Nephron (organoid): ENCODE data around the gene AMN.

Experiments
- H3K27ac Mint-ChIP-seq, 3 experiments: 2 replicates each; pipeline ENCODE4 v1.8.0; 2020; ENCODE audit warnings: mixed read lengths in 3 of 3, mild to moderate bottlenecking in 2 of 3, moderate library complexity in 1 of 3
- H3K27me3 Mint-ChIP-seq: 2 replicates; pipeline ENCODE4 v1.8.0; 2021; ENCODE audit warnings: low read depth, mild to moderate bottlenecking, moderate library complexity, mixed read lengths
- H3K36me3 Mint-ChIP-seq: 2 replicates; pipeline ENCODE4 v1.8.0; 2020; ENCODE audit warnings: low read depth, mixed read lengths
- H3K4me1 Mint-ChIP-seq: 2 replicates; pipeline ENCODE4 v1.8.0; 2020; ENCODE audit warnings: mixed read lengths
- H3K4me3 Mint-ChIP-seq, 3 experiments: 2 replicates each; pipeline ENCODE4 v1.8.0; 2020; ENCODE audit warnings: mild to moderate bottlenecking in 3 of 3, mixed read lengths in 3 of 3, moderate library complexity in 2 of 3
- H3K9me3 Mint-ChIP-seq: 2 replicates; pipeline ENCODE4 v1.8.0; 2020; ENCODE audit warnings: mixed read lengths
- TF ChIP-seq, protein P1 (sequence below), 3 experiments: fragments of 200-600 bp; sonication (generic); IDR thresholded peaks; one replicate each; pipeline ENCODE4 v1.5.0; 2021; ENCODE audit warnings: antibody characterized with exemption in 3 of 3; ENCODE audit not compliant: unreplicated experiment in 3 of 3

The AMN gene

DNA sequence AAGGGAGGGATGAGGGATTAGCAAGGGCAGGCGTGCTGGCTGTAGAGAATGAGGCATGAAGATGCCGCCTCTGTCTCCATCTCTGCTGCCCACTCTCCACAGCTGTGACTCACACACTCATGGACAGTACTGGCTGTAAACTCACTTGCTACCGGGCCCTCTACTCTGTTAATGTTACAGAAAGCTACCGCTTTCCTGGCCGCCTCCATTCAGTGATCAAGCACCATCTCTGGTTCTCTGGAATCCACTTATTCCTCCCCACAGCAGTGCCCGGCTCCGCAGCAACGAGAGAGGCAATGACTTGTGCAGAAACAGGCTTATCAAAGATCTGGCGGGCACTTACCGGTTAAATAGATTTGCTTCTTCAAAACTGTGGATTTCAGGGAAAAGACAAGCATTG is 34.8 kb downstream of the AMN start:
- Mint-ChIP-seq H3K27ac (no peak overlapping the region), H3K27me3 (no peaks in the 10 kb centered on the region), H3K4me1 (no peaks in the 10 kb centered on the region), H3K9me3 (no peaks in the 10 kb centered on the region), H3K36me3 (peaks cover 66% of the 10 kb centered on the region), H3K4me3 (no peak overlapping the region)
- TF ChIP-seq, protein P1, sequence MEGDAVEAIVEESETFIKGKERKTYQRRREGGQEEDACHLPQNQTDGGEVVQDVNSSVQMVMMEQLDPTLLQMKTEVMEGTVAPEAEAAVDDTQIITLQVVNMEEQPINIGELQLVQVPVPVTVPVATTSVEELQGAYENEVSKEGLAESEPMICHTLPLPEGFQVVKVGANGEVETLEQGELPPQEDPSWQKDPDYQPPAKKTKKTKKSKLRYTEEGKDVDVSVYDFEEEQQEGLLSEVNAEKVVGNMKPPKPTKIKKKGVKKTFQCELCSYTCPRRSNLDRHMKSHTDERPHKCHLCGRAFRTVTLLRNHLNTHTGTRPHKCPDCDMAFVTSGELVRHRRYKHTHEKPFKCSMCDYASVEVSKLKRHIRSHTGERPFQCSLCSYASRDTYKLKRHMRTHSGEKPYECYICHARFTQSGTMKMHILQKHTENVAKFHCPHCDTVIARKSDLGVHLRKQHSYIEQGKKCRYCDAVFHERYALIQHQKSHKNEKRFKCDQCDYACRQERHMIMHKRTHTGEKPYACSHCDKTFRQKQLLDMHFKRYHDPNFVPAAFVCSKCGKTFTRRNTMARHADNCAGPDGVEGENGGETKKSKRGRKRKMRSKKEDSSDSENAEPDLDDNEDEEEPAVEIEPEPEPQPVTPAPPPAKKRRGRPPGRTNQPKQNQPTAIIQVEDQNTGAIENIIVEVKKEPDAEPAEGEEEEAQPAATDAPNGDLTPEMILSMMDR (IDR thresholded peaks at IDR 0.05; ENCODE audit: unreplicated experiment in 3 of 3): no peak

GRCh38 chr14:102958461-102958860 is 36.0 kb downstream of the AMN start:
- TF ChIP-seq, protein P1 (IDR thresholded peaks at IDR 0.05; ENCODE audit: unreplicated experiment in 3 of 3): no peak
- Mint-ChIP-seq H3K4me3 (no peak overlapping the region), H3K27ac (no peak overlapping the region), H3K4me1 (no peaks in the 10 kb centered on the region), H3K9me3 (no peaks in the 10 kb centered on the region), H3K27me3 (no peaks in the 10 kb centered on the region), H3K36me3 (peaks cover 66% of the 10 kb centered on the region)

GRCh38 chr14:102962111-102962627 is 39.7 kb downstream of the AMN start:
- no peak overlapping the region for H3K27ac Mint-ChIP-seq
- no peaks in the 10 kb centered on the region for H3K27me3 Mint-ChIP-seq
- no peak overlapping the region for H3K4me3 Mint-ChIP-seq
- H3K4me1 Mint-ChIP-seq: no peaks in the 10 kb centered on the region
- no peaks in the 10 kb centered on the region for H3K9me3 Mint-ChIP-seq
- TF ChIP-seq, protein P1 (IDR thresholded peaks at IDR 0.05; ENCODE audit: unreplicated experiment in 3 of 3): no peak
- peaks cover 64% of the 10 kb centered on the region for H3K36me3 Mint-ChIP-seq

DNA sequence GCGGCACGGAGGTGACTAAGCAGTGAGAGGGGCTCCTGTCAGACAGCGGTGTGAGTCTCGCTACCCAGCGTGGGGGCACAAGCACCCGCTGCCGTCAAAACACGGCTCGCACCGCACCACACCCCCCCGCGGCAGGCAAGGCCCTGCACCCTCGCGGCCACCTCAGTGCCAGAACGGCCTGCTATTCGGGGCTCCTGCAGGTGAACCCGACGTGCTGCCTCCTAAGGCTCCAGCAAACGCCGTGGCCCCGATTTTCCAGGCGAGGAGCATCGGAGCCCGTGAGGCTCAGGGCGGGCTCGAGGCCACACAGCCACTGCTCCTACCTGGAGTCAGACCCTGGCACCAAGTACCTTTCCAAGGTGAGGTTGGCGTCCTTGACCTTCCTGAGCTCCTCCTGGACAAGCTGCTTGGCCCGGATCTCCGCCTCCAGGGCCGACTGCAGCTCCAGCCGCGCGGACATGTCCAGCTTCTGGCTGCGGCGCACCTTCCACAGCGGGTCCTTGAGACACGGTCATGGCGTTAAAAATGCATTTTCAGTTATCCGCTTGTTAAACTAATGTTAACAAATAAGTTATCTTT is 41.8 kb downstream of the AMN start:
- H3K36me3 Mint-ChIP-seq: peaks cover 67% of the 10 kb centered on the region
- no peak overlapping the region for H3K4me3 Mint-ChIP-seq
- H3K27ac Mint-ChIP-seq: no peak overlapping the region
- TF ChIP-seq, protein P1 (IDR thresholded peaks at IDR 0.05; ENCODE audit: unreplicated experiment in 3 of 3): no peak
- peaks cover 5% of the 10 kb centered on the region for H3K4me1 Mint-ChIP-seq
- no peaks in the 10 kb centered on the region for H3K9me3 Mint-ChIP-seq
- no peaks in the 10 kb centered on the region for H3K27me3 Mint-ChIP-seq

DNA sequence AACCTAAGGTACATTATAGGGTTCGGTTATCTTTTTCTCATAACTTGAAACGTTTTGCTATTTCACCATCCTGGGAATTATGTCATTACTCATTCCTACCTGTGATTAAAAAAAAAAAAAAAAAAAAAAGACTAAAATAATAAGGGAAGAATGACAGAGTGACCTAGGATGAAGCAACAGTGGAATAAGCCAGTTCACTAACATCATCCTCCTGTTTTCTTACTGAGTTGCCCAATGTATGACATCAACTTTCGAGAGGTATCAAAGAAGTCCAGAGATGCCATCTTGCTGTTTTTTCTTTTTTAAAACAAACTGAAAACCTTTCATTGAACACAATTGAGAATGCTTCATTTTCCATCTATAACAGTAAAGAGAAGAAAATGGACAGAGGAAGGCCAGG is 42.8 kb downstream of the AMN start:
- H3K4me1 Mint-ChIP-seq: peaks cover 5% of the 10 kb centered on the region
- TF ChIP-seq, protein P1 (IDR thresholded peaks at IDR 0.05; ENCODE audit: unreplicated experiment in 3 of 3): no peak
- H3K9me3 Mint-ChIP-seq: no peaks in the 10 kb centered on the region
- no peak overlapping the region for H3K4me3 Mint-ChIP-seq
- no peaks in the 10 kb centered on the region for H3K27me3 Mint-ChIP-seq
- H3K27ac Mint-ChIP-seq: no peak overlapping the region
- peaks cover 66% of the 10 kb centered on the region for H3K36me3 Mint-ChIP-seq

GRCh38 chr14:102965971-102966655 is 43.6 kb downstream of the AMN start:
- Mint-ChIP-seq H3K27me3 (no peaks in the 10 kb centered on the region), H3K36me3 (peaks cover 72% of the 10 kb centered on the region), H3K4me3 (no peak overlapping the region), H3K9me3 (no peaks in the 10 kb centered on the region), H3K4me1 (peaks cover 5% of the 10 kb centered on the region), H3K27ac (no peak overlapping the region)
- TF ChIP-seq, protein P1 (IDR thresholded peaks at IDR 0.05; ENCODE audit: unreplicated experiment in 3 of 3): no peak
